Measurements from ENCODE around the gene PGAM2.

The PGAM2 gene

DNA sequence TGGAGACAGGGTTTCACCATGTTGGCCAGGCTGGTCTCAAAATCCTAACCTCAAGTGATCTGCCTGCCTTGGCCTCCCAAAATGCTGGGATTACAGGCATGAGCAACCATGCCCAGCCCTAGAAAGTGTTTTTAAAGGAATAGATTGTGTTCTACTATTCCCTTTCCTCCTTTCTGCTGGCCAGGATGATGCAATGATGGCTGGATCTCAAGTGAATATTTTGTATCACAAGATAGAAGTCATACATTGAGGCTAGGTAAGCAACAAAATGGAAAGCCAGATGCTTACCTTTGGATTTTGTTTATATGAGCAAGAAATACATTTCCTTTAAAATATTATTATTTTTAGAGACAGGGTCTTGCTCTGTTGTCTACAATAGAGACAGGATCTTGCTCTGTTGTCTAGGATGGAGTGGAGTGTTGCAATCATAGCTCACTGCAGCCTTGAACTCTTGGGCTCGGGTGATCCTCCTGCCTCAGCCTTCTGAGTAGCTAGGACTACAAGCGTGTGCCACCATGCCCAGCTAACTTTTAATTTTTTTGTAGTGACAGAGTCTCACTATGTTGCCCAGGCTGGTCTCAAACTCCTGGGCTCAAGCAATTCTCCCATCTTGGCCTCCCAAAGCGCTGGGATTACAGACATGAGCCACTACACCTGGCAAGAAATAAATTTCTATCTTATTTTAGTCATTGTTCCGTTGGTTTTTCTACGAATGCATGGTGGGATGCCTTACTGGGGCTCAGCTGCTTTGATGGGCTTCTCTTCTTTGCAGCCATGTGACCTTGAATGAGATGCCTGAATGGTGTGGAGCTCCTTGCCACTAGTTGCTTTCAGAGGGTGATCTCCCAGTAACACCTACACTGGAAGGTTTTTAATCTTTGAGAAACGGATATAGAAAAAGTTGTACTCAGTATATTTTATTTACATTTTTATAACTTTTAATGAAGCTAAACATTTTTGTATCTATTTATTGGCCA is 33.0 kb upstream of the PGAM2 start:
- no peak overlapping the region for H3K4me3 ChIP-seq (ENCODE audit: control insufficient read depth, low read depth, low read length)
- DNase-seq (ENCODE audit: low read depth), result no peak
- TF ChIP-seq, protein P1, sequence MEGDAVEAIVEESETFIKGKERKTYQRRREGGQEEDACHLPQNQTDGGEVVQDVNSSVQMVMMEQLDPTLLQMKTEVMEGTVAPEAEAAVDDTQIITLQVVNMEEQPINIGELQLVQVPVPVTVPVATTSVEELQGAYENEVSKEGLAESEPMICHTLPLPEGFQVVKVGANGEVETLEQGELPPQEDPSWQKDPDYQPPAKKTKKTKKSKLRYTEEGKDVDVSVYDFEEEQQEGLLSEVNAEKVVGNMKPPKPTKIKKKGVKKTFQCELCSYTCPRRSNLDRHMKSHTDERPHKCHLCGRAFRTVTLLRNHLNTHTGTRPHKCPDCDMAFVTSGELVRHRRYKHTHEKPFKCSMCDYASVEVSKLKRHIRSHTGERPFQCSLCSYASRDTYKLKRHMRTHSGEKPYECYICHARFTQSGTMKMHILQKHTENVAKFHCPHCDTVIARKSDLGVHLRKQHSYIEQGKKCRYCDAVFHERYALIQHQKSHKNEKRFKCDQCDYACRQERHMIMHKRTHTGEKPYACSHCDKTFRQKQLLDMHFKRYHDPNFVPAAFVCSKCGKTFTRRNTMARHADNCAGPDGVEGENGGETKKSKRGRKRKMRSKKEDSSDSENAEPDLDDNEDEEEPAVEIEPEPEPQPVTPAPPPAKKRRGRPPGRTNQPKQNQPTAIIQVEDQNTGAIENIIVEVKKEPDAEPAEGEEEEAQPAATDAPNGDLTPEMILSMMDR (conservative IDR thresholded peaks at IDR 0.05; ENCODE audit: control insufficient read depth, insufficient read depth, low read depth, low read length), result no peak

DNA sequence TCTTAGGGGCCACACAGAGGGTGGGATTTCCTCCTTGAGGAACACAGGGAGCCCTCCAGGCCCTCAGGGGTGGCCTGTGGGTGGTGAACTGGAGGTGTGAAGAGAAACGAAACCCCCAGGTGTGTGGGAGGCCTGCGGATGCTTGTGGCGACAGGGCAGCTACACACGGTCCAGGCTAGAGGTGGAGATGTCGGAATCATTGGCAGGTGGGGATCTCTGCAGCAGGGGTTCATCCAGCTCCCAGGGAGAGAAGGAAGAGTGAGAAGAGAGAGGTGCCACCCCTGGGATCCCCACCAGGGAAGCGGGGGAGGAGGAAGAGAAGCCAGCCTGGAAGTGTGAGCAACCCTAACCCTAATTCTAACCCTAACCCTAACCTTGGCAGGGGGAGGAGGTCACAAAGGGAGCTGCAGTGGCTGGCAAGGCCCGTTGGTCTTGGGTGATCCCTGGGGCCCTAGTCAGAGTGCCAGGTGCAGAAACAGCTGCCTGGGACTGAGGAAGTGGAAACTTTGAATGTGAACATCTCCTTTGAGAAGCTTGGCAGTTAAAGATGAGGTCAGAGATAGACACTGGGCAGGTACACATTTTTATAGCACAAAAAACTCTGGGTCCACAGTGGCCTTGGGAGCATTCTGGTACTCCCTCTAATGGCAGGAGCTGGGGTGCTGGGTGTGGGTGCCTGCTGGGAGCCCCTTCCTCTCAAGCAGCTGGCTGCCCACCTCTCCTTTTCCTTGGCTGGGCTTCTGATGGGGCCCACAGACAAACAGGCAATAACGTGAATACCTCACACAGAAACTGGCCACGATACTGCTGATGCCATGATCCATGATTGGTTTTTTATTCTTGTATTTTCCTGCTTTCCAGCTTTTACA is 31.9 kb upstream of the PGAM2 start:
- TF ChIP-seq, protein P1 (conservative IDR thresholded peaks at IDR 0.05; ENCODE audit: control insufficient read depth, insufficient read depth, low read depth, low read length), result no peak
- no peak for DNase-seq (ENCODE audit: low read depth)
- H3K4me3 ChIP-seq (ENCODE audit: control insufficient read depth, low read depth, low read length), result no peak overlapping the region

DNA sequence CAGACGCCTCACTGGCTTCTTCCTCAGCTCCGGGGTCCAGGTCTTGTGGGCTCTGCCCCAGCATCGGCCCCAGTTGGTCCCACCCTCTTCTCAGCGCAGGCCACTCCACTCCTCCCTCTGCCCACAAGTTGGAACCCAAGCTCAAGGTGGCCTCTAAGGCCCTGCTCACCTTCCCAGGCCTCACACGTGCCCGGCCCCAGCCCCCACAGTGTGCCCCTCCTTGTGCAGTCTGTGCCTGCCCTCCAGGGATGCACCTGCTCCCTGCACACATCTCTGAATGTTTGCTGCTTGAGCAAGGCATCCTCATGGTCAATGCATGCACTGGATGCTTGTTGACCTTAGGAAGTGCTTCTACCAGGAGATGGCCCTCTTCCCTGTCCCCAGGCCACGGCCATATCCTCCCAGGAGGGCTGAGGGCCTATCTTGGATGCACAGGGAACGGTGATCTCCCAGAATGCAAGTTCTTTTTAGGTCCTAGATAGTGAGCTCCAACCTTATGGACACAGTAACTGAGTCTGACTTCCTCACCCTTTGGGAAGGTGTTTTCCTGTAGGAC is 31.0 kb upstream of the PGAM2 start:
- DNase-seq (ENCODE audit: low read depth), result no peak
- H3K4me3 ChIP-seq (ENCODE audit: control insufficient read depth, low read depth, low read length), result no peak overlapping the region
- TF ChIP-seq, protein P1 (conservative IDR thresholded peaks at IDR 0.05; ENCODE audit: control insufficient read depth, insufficient read depth, low read depth, low read length), result no peak

DNA sequence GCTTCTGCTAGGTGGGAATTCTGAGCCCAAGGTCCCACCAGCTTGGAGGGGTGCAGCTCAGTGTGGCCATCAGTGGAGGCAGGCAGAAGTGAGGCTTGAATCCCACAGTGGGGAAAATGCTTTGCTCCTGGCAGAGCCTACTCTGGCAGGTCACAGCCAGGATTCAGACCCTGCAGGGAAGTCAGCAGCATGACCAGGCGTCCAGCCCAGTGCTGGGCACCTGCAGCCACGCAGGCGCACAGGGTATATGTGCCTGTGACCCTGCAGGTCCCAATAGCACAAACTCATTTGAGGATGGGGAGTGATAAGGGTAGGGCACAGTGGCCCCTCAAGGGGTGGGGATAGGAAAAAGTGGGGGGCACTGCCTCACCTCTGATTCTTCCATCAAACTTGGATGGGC is 30.4 kb upstream of the PGAM2 start:
- TF ChIP-seq, protein P1 (conservative IDR thresholded peaks at IDR 0.05; ENCODE audit: control insufficient read depth, insufficient read depth, low read depth, low read length), result no peak
- H3K4me3 ChIP-seq (ENCODE audit: control insufficient read depth, low read depth, low read length), result no peak overlapping the region
- no peak for DNase-seq (ENCODE audit: low read depth)

DNA sequence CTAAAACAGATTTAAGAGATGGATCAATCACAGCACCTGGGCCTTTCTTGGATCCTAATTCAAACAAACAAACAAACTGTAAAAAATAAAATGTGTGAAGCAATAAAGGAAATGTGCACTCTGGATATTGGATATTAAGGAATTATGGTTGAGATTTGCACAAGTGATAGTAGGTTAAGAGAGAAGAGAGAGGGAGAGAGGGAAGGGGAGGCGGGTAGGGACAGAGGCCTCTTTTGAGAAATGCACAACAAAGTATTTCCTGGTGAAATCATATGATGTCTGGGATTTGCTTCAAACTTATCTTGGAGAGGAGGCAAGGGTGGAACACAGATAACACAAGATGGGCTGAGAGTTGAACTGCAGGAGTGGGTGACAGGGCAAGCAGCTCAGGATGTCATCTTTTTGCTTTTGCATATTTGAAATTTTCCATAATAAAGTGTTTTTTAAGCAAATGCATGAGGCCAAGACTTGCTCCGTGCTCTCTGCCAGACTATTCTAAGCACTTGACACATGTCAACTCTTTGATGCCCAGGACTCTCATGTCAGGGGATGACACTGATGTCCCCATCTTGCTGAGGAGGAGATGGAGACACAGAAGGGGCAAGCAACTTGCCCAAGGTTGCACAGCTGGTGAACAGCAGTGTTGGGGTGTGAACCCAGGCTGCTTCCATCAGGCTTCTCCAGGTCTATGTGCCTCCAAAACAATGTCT is 29.7 kb upstream of the PGAM2 start:
- TF ChIP-seq, protein P1 (conservative IDR thresholded peaks at IDR 0.05; ENCODE audit: control insufficient read depth, insufficient read depth, low read depth, low read length), result no peak
- DNase-seq (ENCODE audit: low read depth), result no peak
- H3K4me3 ChIP-seq (ENCODE audit: control insufficient read depth, low read depth, low read length), result no peak overlapping the region

DNA sequence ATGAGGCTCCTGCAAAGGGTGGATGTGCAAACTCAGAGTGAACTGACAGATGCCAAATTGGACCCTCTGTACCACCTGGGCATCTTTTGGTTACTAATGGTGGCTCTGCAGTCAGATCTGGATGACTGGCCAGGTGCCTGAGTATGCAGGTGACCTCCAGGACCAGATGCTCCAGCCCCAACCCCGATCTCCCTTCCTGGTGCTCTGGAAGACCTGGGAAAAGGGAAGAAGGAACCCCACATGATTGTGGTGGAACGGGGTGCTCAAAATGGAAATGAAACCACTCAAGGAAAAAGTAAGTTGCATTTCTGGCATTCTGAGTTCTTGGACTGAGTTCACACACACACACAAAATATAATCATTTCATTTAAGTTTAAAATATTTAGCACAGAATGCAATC is 29.0 kb upstream of the PGAM2 start:
- TF ChIP-seq, protein P1 (conservative IDR thresholded peaks at IDR 0.05; ENCODE audit: control insufficient read depth, insufficient read depth, low read depth, low read length), result no peak
- H3K4me3 ChIP-seq (ENCODE audit: control insufficient read depth, low read depth, low read length), result no peak overlapping the region
- DNase-seq (ENCODE audit: low read depth), result no peak

All from fibroblast of mammary gland (primary cell).